IPS DF 6.9 (cell line): ENCODE results near the gene ACAD9.
"Not testable (repeated sequence)": the region's sequence is repeated elsewhere in the genome, so short reads cannot be mapped to it uniquely, and the experiment has no call there.

Source experiments
- DNase-seq: peaks from one replicate; pipeline ENCODE4 v3.0.0-alpha.2; 2013; ENCODE audit warnings: low read depth, low spot score
- H3K27ac ChIP-seq: one replicate; pipeline ENCODE4 v1.5.1; 2013; ENCODE audit warnings: low read length, control low read depth
- H3K27me3 ChIP-seq: 2 replicates; pipeline ENCODE4 v1.6.1; 2013; ENCODE audit warnings: mild to moderate bottlenecking, low read length; ENCODE audit not compliant: control insufficient read depth, insufficient read depth
- H3K36me3 ChIP-seq: 2 replicates; pipeline ENCODE4 v1.6.1; 2013; ENCODE audit warnings: low read length; ENCODE audit not compliant: control insufficient read depth, insufficient read depth
- H3K4me1 ChIP-seq: 2 replicates; pipeline ENCODE4 v1.6.1; 2013; ENCODE audit warnings: low read length; ENCODE audit not compliant: control insufficient read depth, insufficient read depth
- H3K4me3 ChIP-seq: 2 replicates; pipeline ENCODE4 v1.5.1; 2013; ENCODE audit warnings: mild to moderate bottlenecking, low read length
- H3K9me3 ChIP-seq: 2 replicates; pipeline ENCODE4 v1.6.1; 2013; ENCODE audit warnings: low read length, inconsistent platforms; ENCODE audit not compliant: control insufficient read depth, insufficient read depth
- WGBS: extraction: QIAGEN DNeasy Blood & Tissue Kit; methylation state at CpG from one replicate; pipeline ENCODE4 v1.1.7; 2013; ENCODE audit warnings: mixed read lengths, missing lambda C conversion rate; ENCODE audit not compliant: insufficient read length, insufficient coverage; 5-methylcytosine and 5-hydroxymethylcytosine counted together

The ACAD9 gene

GRCh38 chr3:128861491-128861890 is 17.9 kb upstream of the ACAD9 start:
- WGBS = no CpG with 5 or more reads among the region's 6 CpGs
- H3K9me3 ChIP-seq = peaks cover 8% of the 10 kb centered on the region
- peaks cover 3% of the 10 kb centered on the region; the same call in 1 of the 2 replicates for H3K4me1 ChIP-seq
- no peaks in the 10 kb centered on the region for H3K36me3 ChIP-seq
- no peak overlapping the region for H3K4me3 ChIP-seq
- no peak overlapping the region for H3K27ac ChIP-seq
- no peak for DNase-seq
- H3K27me3 ChIP-seq = no peaks in the 10 kb centered on the region

GRCh38 chr3:128863560-128863959 is 15.9 kb upstream of the ACAD9 start:
- peaks cover 3% of the 10 kb centered on the region; the same call in 1 of the 2 replicates for H3K4me1 ChIP-seq
- DNase-seq = no peak
- H3K9me3 ChIP-seq = peaks cover 8% of the 10 kb centered on the region
- H3K27me3 ChIP-seq = no peaks in the 10 kb centered on the region
- H3K4me3 ChIP-seq = no peak overlapping the region
- 0 out of 2 replicates have a peak, but pooled peaks cover 3% of the 10 kb centered on the region for H3K36me3 ChIP-seq
- WGBS = no CpG with 5 or more reads among the region's 3 CpGs
- no peak overlapping the region for H3K27ac ChIP-seq

- Histone ChIP-seq H3K4me1 (peaks cover 3% of the 10 kb centered on the region; the same call in 1 of the 2 replicates), H3K27ac (no peak overlapping the region), H3K36me3 (0 out of 2 replicates have a peak, but pooled peaks cover 3% of the 10 kb centered on the region), H3K4me3 (no peak overlapping the region), H3K9me3 (peaks cover 4% of the 10 kb centered on the region), H3K27me3 (no peaks in the 10 kb centered on the region)
- WGBS = no CpG with 5 or more reads among the region's 11 CpGs
- no peak for DNase-seq
Observed at GRCh38 chr3:128864351-128864811, 15.0 kb upstream of the ACAD9 start.

GRCh38 chr3:128864849-128865804 is 14.3 kb upstream of the ACAD9 start:
- H3K27ac ChIP-seq, H3K27me3 ChIP-seq, DNase-seq, H3K4me3 ChIP-seq, H3K9me3 ChIP-seq, H3K4me1 ChIP-seq, H3K36me3 ChIP-seq: not testable (repeated sequence)
- WGBS = no CpG with 5 or more reads among the region's 25 CpGs

GRCh38 chr3:128867200-128868125 is 12.0 kb upstream of the ACAD9 start:
- Histone ChIP-seq H3K9me3 (no peaks in the 10 kb centered on the region), H3K36me3 (0 out of 2 replicates have a peak, but pooled peaks cover 3% of the 10 kb centered on the region), H3K27ac (no peak overlapping the region), H3K4me3 (no peak overlapping the region), H3K4me1 (peaks cover 3% of the 10 kb centered on the region; the same call in 1 of the 2 replicates), H3K27me3 (no peaks in the 10 kb centered on the region)
- DNase-seq = no peak
- no CpG with 5 or more reads among the region's 4 CpGs for WGBS

GRCh38 chr3:128870347-128870746 is 9.1 kb upstream of the ACAD9 start:
- WGBS = no CpG with 5 or more reads among the region's 4 CpGs
- no peaks in the 10 kb centered on the region for H3K4me1 ChIP-seq

GRCh38 chr3:128872282-128872681 is 7.1 kb upstream of the ACAD9 start:
- Histone ChIP-seq H3K27me3 (no peaks in the 10 kb centered on the region), H3K4me3 (no peak overlapping the region), H3K9me3 (no peaks in the 10 kb centered on the region), H3K4me1 (no peaks in the 10 kb centered on the region), H3K36me3 (0 out of 2 replicates have a peak, but pooled peaks cover 1% of the 10 kb centered on the region), H3K27ac (no peak overlapping the region)
- WGBS = no CpG with 5 or more reads among the region's 4 CpGs
- no peak for DNase-seq

More at GRCh38 chr3:128870347-128870746, 9.1 kb upstream of the ACAD9 start:
- DNase-seq = no peak
- Histone ChIP-seq H3K36me3 (0 out of 2 replicates have a peak, but pooled peaks cover 3% of the 10 kb centered on the region), H3K27ac (no peak overlapping the region), H3K27me3 (no peaks in the 10 kb centered on the region), H3K4me3 (no peak overlapping the region), H3K9me3 (no peaks in the 10 kb centered on the region)

GRCh38 chr3:128872744-128873143 is 6.7 kb upstream of the ACAD9 start:
- H3K4me1 ChIP-seq = no peaks in the 10 kb centered on the region
- H3K36me3 ChIP-seq = no peaks in the 10 kb centered on the region
- no peak overlapping the region for H3K27ac ChIP-seq
- no peak overlapping the region for H3K4me3 ChIP-seq
- DNase-seq = no peak
- WGBS = no CpG with 5 or more reads among the region's 8 CpGs
- no peaks in the 10 kb centered on the region for H3K9me3 ChIP-seq
- no peaks in the 10 kb centered on the region for H3K27me3 ChIP-seq

- Histone ChIP-seq H3K36me3 (no peaks in the 10 kb centered on the region), H3K27ac (no peak overlapping the region), H3K27me3 (no peaks in the 10 kb centered on the region), H3K9me3 (no peaks in the 10 kb centered on the region), H3K4me3 (no peak overlapping the region), H3K4me1 (no peaks in the 10 kb centered on the region)
- no peak for DNase-seq
- no CpG with 5 or more reads among the region's 8 CpGs for WGBS
Observed at GRCh38 chr3:128873244-128874022, 6.0 kb upstream of the ACAD9 start.
